Stimulated activated CD4-positive, alpha-beta T cell treated with anti-CD3 and anti-CD28 coated beads, Interleukin-1b, Interleukin-23, amount 100 ng/mL, for 4 hours (primary cell): Measurements from ENCODE around the gene TNFAIP2.
A peak's percentile ranks its signal among the peaks of the same experiment; 100 is the strongest.

ENCODE experiments used
- DNase-seq, 2 donors: peaks; one replicate each; pipeline ENCODE4 v3.0.0-alpha.2; 2020; ENCODE audit warnings: low read depth in 2 of 2

TNFAIP2 gene

GRCh38 chr14:103134405-103134804 is 11.1 kb downstream of the TNFAIP2 start:
- no peak for DNase-seq

- DNase-seq: no peak
These were observed 11.7 kb downstream of the TNFAIP2 start for GRCh38 chr14:103134919-103135318.

GRCh38 chr14:103135333-103136260 is 12.3 kb downstream of the TNFAIP2 start:
- no peak for DNase-seq

- DNase-seq: no peak
These were observed 13.4 kb downstream of the TNFAIP2 start for GRCh38 chr14:103136388-103137271.

GRCh38 chr14:103137689-103138300 is 14.5 kb downstream of the TNFAIP2 start:
- DNase-seq: no peak

GRCh38 chr14:103138301-103139131 is 15.3 kb downstream of the TNFAIP2 start:
- no peak for DNase-seq

GRCh38 chr14:103139132-103140025 is 16.1 kb downstream of the TNFAIP2 start:
- DNase-seq: no peak

GRCh38 chr14:103140316-103141109 is 17.3 kb downstream of the TNFAIP2 start:
- DNase-seq: no peak

GRCh38 chr14:103141117-103141796 is 18.0 kb downstream of the TNFAIP2 start:
- DNase-seq: peak in 1 of 2 donors; percentile 5

GRCh38 chr14:103142026-103142425 is 18.8 kb downstream of the TNFAIP2 start:
- DNase-seq: no peak

- no peak for DNase-seq
These were observed 19.6 kb downstream of the TNFAIP2 start for GRCh38 chr14:103142721-103143302.

GRCh38 chr14:103143506-103143905 is 20.2 kb downstream of the TNFAIP2 start:
- DNase-seq: no peak

- no peak for DNase-seq
These were observed 20.8 kb downstream of the TNFAIP2 start for GRCh38 chr14:103144085-103144484.

GRCh38 chr14:103146141-103146709 is 23.0 kb downstream of the TNFAIP2 start:
- no peak for DNase-seq

- no peak for DNase-seq
These were observed 26.3 kb downstream of the TNFAIP2 start for GRCh38 chr14:103149351-103150237.

GRCh38 chr14:103151270-103151945 is 28.1 kb downstream of the TNFAIP2 start:
- DNase-seq: no peak
